H54 (cell line): ENCODE data around the gene DES.
A peak's percentile ranks its signal among the peaks of the same experiment; 100 is the strongest.
"Not testable (repeated sequence)": the region's sequence is repeated elsewhere in the genome, so short reads cannot be mapped to it uniquely, and the experiment has no call there.

Experiments
- DNase-seq: peaks from one replicate; pipeline ENCODE4 v3.0.0; 2011; ENCODE audit warnings: low spot score, mixed read lengths; ENCODE audit not compliant: insufficient read length
- FAIRE-seq: peaks from 3 replicates; lab custom pipeline; 2011; peaks lifted over from hg19 to GRCh38; lab: Jason Lieb, UNC
- POLR2A ChIP-seq: IDR thresholded peaks from 2 replicates; pipeline ENCODE4 v1.6.1; 2011; ENCODE audit warnings: low read depth, mild to moderate bottlenecking, low read length

DES gene

GRCh38 chr2:219405958-219406860 is 12.0 kb upstream of the DES start:
- DNase-seq (no peak), FAIRE-seq (no peak)
- no peak for TF ChIP-seq POLR2A

DNA sequence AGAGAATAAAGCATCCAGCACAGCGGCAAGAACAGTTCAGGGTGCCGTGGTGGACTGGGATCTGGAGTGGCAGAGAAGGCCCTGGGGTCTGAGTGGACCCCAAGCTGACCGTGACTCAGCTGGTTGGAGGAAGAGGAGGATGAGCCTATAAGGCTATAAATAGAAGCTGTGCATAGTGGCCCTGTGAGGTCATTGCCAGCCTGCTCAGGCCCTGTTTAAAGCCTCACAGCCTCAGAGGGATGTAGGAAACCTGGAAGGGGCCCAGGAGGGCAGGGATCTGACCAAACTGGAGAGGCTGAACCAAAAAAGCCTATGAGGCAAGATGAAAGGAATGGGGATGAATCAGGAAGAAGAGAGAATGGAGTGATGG is 11.3 kb upstream of the DES start:
- FAIRE-seq (no peak), DNase-seq (peak; percentile 82)
- no peak for TF ChIP-seq POLR2A

GRCh38 chr2:219407343-219407742 is 10.8 kb upstream of the DES start:
- not testable (repeated sequence) for DNase-seq, FAIRE-seq

DNA sequence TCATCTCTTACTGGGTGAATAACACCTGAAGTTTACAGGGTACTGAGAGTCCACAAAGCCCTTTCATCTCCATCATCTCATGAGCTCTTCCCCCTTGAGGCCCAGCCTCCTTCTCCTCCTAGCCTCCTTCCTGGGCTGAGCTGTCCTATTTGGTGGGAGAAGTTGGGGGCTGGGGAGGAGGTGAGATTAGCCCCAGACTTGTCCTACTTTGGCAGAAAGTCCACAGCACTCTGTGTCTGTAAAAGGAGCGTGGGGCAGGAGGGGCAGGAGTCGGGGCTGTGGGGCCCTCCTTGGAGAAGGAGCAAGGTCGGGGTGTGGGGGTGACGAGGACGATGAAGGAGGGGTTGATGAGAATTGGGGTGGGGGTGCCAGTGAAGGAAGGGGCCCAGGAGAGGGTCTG is 10.0 kb upstream of the DES start:
- TF ChIP-seq POLR2A, result no peak
- FAIRE-seq, result no peak
- DNase-seq, result no peak

- TF ChIP-seq POLR2A, result no peak
Measured at GRCh38 chr2:219408631-219409030, 9.5 kb upstream of the DES start.

DNA sequence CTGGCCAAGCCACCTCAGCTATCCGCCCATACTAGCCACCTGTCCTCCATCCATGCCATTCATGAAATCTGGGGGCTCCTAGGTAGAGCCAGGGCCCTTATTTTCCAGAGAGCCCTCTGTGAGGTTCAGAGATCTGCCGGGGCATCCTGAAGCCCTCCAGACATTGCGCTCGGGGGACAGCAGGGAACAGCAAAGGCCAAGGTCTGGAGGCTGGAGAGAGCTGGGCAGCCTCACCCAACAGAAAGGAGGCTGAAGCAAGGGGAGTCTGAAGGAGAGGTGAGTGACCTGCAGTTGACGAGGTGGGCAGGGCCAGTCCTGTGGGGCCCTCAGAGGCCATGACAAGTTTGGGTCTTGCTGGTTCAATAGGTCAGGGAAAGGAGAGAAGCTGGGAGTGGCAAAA is 8.6 kb upstream of the DES start:
- FAIRE-seq, result no peak
- no peak for TF ChIP-seq POLR2A
- DNase-seq, result no peak

More at GRCh38 chr2:219408631-219409030, 9.5 kb upstream of the DES start:
- FAIRE-seq (no peak), DNase-seq (no peak)

- no peak for DNase-seq
- FAIRE-seq, result no peak
- no peak for TF ChIP-seq POLR2A
Measured at GRCh38 chr2:219410390-219410789, 7.8 kb upstream of the DES start.

DNA sequence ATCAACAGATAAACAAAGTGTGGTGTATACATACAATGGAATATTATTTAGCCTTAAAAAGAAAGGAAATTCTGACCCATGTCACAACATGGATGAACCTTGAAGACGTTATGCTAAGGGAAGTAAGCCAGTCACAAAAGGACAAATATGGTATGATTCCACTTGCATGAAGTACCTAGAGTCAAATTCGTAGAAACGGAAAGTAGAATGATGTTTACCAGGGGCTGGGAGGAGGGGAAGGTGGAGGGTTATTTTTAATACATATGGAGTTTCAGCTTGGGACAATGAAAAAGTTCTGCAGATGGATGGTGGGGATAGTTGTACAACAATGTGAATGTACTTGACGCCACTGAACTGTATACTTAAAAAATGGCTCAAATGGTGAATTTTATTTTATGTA is 3.3 kb upstream of the DES start:
- no peak for TF ChIP-seq POLR2A
- FAIRE-seq, result no peak
- DNase-seq, result no peak

DNA sequence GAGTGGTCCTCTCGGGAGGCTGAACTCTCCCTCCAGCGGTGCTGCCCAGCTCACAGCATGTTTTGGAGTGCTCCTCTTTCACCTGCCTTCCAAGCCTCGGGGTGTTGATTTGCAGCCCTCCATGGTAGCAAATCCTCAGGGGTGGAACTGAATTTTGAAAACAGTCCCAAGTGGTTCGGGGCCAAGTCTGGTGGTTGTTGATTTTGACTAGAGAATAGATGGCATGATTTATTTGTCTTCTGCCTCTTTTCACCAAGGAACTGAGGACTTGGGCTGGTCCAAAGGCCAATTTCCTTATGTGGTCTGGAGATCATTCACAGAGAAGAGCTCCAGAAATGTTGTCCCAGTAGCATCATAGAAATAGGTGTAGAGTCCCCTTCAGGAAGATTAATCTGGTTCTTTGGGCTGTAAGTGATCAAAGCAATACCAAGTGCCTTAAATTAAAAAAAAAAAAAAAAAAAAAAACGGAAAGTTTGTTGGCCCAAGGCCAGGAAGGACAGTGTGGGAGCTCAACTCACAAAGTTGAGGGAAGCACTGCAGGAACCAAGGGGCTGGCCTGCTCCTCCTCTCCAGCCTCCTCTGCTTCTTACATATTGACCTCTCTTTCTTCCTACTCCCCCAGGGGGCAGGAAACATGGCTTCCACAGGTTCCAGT is 2.5 kb upstream of the DES start:
- no peak for FAIRE-seq
- DNase-seq, result no peak
- no peak for TF ChIP-seq POLR2A

DNA sequence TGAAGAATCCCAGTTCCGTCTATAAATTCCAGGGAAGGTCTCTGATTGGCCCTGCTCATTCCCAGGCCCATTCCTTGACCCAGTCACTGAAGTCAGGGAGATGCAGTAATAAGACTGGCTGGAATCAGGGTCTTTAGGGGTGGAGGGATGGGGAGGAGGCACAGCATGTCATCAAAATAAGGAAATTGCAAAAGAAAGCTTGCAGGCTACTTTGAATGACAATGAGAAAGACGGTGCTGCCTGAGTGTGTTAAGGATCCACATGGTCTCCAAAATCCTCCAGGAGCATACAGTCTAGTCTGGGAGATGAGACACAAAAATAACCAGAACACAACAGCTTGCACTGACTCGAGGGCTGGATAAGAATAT is 2.0 kb upstream of the DES start:
- TF ChIP-seq POLR2A, result no peak
- DNase-seq (no peak), FAIRE-seq (no peak)

DNA sequence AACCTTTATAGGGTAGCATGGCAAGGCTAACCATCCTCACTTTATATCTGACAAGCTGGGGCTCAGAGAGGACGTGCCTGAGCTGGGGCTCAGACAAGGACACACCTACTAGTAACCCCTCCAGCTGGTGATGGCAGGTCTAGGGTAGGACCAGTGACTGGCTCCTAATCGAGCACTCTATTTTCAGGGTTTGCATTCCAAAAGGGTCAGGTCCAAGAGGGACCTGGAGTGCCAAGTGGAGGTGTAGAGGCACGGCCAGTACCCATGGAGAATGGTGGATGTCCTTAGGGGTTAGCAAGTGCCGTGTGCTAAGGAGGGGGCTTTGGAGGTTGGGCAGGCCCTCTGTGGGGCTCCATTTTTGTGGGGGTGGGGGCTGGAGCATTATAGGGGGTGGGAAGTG is 1.2 kb upstream of the DES start:
- DNase-seq (no peak), FAIRE-seq (no peak)
- TF ChIP-seq POLR2A, result no peak

DNA sequence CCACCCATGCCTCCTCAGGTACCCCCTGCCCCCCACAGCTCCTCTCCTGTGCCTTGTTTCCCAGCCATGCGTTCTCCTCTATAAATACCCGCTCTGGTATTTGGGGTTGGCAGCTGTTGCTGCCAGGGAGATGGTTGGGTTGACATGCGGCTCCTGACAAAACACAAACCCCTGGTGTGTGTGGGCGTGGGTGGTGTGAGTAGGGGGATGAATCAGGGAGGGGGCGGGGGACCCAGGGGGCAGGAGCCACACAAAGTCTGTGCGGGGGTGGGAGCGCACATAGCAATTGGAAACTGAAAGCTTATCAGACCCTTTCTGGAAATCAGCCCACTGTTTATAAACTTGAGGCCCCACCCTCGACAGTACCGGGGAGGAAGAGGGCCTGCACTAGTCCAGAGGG is 803 bp upstream of the DES start:
- TF ChIP-seq POLR2A, result no peak
- FAIRE-seq (no peak), DNase-seq (no peak)

- FAIRE-seq, result no peak
- TF ChIP-seq POLR2A, result no peak
- no peak for DNase-seq
Measured at GRCh38 chr2:219419012-219419324, 791 bp downstream of the DES start.

DNA sequence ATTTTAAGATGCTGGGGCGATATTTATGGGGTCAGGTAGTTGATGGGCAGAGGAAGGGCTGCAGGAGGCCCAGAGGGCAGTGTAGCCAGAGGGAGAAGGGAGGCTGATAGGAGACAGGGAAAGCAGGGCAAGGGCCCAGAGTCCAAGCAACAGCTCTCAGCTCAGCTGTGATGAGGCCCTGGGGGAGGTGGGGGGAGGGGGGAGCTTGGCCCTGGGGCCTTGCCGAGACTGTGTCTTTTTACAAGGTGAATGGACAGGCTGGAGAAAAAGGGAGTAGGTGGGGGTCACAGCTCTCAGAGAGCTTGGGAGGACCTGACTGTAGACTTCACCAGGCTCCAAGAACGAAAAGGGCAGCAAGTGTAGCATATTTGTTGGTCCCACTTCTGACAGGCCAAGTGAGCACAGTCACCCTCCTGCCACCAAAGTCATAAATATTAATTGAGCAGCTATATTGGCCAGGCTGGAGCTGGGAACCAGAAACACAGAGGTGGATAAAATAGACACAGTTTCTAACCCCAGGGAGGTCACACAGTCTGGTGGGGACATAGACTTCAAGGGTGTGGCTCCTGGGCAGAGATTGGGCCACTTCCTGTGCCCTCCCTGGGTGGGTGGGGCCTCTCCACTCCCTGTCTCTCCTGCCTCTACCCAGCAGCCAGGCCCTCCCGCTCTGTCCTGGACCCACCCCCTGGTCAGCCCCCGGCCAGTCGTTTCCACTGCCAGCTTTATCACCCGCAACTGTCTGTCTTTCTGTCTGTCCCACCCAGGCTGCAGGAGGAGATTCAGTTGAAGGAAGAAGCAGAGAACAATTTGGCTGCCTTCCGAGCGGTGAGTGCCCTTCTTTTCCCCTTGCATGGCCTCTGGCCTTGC is 1.4 kb downstream of the DES start:
- FAIRE-seq, result no peak
- no peak for DNase-seq
- no peak for TF ChIP-seq POLR2A

- no peak for TF ChIP-seq POLR2A
- FAIRE-seq (no peak), DNase-seq (no peak)
Measured at GRCh38 chr2:219420687-219421086, 2.5 kb downstream of the DES start.
